Measurements from ENCODE around the gene LRRC15. TPM values are rescaled to one million over a fixed set of nuclear protein-coding genes. Genes with fewer than 3 reads are reported as not detected.

LRRC15 gene
- polyA plus RNA-seq, 4 donors: 0.04 to 0.11 TPM; not detected in 2

DNA sequence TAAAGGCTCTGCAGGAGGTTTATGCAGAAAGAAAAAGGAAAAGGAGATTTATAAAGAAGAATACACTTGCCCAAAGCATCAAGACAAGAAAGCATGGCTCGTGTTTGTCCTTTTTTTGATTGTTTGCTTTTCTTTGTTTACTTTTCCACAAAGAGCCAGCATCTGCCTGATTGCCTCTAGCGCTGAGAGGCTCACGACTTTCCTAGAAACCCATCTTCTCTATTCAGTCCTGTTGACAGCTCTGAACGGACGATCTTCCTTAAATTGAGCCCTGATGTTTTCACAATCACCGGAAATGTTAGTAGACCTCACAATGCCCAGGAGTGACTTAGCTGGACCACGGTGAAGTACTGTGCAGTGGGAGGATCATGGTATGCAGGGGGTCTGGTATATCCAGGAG lies 17.1 kb upstream of the LRRC15 start:
- no peak for DNase-seq (ENCODE audit: low read depth in 4 of 4, low spot score in 2 of 4)

DNA sequence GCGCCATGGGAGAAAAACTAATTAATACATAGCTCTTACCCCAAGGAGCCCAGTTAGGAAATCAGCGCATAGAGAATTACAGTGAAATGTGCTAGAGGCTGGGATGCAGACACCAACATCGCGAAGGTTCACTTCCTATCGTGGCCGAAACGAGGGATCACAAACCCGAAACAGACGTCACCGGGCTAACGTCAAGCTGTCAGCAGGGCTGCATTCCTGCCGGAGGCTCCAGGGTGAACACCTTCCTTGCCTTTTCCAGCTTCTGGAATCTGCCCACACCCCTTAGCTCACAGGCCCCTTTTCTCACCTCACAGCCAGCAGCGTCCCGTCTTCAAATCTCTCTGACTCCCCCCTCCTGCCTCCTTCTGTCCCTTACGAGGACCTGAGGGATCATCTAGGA lies 16.5 kb upstream of the LRRC15 start:
- no peak for DNase-seq (ENCODE audit: low read depth in 4 of 4, low spot score in 2 of 4)

DNA sequence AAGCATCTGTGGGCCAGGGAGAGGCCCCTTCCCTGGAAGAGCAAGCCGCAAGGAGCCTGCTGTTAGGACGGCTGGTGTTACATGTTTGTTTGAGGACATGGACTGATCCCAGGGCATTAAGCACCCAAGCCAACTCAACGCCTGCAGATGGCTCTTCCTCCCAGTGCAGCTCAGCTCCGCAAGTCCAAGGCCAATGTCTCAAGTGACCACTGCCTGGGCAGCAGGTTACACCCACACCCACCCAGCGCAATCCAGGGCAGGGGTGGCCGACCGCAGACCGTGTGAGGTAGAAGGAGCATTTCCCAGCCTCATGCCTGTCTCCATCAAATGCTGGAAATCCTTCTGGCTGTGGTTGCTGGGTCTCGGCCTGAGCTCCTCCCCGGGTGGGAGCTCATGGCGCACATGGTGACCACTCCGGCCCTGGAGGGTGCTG lies 15.0 kb upstream of the LRRC15 start:
- no peak for DNase-seq (ENCODE audit: low read depth in 4 of 4, low spot score in 2 of 4)

DNA sequence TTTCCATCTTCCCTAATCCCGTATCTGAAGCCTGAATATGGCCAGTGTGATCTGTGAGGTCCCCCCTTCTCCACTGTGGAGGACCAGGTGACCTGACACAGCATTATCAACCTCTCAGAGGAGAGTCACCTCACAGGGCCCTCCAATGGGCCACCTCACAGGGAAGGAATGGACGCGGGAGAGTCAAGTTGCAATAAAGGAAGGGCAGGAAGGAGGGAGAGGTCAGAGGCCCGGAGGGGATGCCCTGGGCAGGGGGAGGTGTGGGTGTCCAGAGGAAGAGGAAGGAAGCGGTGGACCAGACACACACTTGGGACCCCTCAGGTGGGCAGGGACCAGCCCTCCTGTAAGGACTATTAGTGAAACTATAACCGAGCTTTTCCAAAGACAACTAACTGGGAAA lies 14.6 kb upstream of the LRRC15 start:
- no peak for DNase-seq (ENCODE audit: low read depth in 4 of 4, low spot score in 2 of 4)

DNA sequence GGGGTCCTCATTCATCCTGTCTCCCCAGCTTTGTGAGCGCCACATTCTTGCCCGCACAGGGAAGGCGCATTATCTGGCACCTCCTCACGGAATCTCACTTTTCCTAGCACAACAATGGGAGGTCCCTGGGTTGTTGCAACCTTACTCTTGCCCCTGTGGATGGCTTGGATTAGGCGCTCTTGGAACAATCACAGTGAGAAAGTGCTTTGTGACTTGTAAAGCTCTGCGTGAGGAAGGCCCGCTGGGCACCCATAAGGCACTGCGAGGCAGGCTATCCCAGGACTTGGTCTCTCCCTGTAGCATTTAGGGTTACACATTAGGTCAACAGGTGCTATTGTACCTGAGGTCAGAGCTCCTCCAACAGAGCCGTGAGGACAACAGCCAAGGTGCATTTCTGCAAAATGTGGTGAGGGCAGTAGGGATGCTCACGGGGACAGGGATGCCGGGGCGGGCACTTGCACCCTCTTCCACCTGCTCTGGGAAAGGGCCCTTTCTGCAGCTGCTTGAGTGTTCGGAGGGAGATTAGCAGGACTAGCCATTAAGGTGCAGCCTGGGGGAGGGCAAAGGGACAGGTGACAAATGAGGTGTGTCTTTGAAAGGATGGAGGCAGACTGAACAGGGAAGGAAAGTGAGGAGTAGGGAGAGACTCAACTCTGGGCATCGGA lies 13.9 kb upstream of the LRRC15 start:
- DNase-seq (ENCODE audit: low read depth in 4 of 4, low spot score in 2 of 4): no peak

DNA sequence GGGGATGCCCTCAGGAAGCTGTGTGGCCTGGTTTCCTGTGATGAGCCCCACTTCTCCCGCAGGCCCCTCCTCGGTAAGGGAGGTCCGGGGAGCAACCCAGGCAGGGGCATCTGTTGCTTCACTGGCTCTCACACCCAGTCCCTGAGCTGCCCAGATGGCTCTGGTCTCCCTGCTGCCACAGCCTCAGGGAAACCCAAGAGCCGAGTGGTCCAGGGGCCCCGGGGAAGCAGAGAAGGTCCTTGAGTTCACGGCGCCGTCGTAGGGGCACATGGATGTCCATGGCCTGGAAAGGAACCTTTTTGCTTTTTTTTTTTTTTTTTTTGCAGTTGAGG lies 13.3 kb upstream of the LRRC15 start:
- DNase-seq (ENCODE audit: low read depth in 4 of 4, low spot score in 2 of 4): no peak

DNA sequence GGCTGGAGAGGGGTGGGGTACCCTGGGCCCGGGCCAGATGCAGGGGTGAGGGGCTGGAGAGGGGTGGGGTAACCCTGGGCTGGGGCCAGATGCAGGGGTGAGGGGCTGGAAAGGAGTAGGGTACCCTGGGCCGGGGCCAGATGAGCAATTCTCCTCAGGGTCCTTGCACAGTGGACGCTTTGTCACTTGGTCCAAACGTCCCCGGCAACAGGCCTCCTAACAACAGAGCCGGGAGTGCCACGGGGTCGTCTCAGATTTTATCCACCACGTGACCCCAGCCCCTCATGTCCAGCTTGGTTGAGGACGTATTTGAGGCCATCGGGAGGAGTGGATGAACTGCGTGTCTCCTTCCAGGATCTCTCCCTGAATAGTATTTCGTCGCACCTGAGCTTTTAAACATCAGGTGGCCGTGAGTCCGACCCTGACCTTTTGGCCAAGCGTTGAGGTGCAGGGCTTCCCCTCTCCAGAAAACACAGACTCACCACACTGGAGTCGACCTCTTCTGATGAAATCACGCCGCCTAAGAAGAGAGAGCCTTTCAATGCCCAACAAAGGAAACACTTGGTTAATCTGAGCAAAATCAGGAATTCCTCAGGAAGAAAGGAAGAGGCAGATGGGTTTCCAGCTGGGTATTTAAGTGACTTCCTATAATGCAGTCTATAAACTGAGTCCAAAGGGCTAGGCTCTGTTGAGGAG lies 12.8 kb upstream of the LRRC15 start:
- DNase-seq (ENCODE audit: low read depth in 4 of 4, low spot score in 2 of 4): no peak

DNA sequence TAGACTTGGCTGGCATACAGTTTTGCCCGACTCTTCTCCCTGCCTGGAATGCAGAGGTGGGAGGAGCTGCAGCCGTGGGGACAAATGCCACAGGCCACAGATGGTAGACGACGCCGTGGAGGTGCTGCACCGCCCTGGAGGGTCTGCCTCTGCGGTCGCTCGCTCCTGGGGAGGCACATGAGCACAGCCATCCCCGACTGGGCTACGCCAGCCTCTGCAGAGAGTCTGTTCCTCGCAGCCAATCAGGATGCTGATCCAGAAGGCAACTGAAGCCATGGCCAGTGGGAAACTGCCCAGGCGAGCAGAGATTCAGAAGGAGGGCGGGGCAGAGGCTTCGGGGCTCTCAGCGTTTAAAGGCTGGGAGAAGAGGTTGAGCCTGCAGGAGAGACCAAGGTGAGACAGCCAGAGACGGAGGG lies 11.9 kb upstream of the LRRC15 start:
- no peak for DNase-seq (ENCODE audit: low read depth in 4 of 4, low spot score in 2 of 4)

DNA sequence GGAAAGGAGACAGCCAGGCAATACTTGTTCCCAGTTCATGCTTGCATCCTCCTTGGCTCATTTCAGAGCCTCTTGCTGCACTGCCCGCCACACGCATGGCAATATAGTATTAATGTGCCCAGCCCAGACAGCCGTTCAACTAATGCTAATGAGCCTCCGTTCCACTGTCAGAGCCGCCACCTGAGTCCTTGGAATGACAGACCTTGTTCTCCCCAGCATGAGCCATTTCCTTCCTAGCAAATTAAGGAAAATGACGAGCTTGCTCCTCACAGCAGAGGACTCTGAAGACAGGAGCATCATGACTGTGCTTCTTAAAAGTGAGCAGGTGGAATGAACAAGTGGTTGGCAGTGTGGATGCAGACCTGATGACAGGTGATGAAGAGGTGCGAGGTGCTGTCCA lies 10.8 kb upstream of the LRRC15 start:
- DNase-seq (ENCODE audit: low read depth in 4 of 4, low spot score in 2 of 4): no peak

DNA sequence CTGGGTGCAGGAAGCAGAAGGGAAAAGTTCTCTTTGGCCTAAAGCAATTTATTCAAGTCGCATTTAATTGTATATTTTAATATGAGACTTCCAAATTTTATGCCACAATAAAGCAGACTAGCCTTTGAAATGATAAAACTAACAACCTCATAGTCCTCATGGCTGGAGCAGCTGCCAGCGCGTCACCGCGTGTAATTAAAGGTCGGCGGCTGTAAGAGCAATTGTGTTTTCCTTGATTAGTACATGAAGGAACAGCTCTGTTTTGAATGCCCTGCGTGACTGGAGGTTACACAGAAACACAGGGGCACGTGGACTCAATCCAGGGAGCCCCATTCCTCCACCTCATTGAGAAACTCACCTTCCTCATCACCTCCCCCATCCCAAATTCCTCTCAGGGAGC lies 10.1 kb upstream of the LRRC15 start:
- DNase-seq (ENCODE audit: low read depth in 4 of 4, low spot score in 2 of 4): no peak

DNA sequence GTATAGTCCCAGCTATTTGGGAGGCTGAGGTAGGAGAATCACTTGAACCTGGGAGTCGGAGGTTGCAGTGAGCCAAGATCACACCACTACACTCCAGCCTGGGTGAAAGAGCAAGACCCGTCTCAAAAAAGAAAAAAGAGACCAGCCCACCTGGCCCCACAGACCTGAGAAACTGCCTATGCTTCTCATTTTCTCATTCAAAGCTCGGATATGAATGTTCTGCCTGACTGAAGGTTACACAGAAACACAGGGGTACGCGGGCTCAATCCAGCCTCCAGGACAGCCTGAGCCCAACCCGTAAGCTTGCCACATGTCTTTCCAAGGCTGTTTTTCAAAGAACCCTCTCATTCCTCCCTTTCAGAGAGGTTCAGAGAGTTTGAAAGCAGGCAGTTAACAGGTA lies 9.7 kb upstream of the LRRC15 start:
- no peak for DNase-seq (ENCODE audit: low read depth in 4 of 4, low spot score in 2 of 4)

DNA sequence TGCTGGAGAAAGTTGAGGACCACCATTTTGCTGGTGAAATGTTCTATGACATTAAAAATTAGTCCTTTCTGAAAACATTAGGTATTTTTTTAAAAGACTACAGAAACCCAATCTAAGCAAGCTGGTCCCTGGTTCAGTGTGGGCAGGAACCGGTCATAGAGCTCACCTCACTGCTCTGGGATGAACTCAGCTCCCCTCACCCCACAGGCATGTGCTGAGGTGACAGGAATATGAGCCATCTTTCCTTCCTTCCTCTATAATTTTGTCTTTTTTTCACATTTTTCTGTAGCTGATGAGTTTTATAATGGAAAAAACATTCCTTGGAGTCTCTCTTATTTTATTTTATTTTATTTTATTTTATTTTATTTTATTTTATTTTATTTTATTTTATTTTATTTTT lies 8.2 kb upstream of the LRRC15 start:
- DNase-seq (ENCODE audit: low read depth in 4 of 4, low spot score in 2 of 4): no peak

DNA sequence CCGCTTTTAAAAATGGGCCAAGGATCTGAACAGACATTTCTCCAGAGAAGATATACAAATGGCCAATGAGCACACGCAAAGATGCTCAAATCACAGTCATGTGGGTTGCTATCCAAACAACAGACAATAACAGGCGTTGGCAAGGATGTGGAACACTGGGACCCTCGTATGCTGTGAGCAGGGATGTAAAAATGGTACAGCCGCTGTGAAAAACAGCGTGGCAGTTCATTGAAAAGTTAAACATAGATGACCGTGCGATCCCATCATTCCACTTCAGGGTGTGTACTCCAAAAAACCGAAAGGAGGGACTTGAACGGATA lies 6.7 kb upstream of the LRRC15 start:
- DNase-seq (ENCODE audit: low read depth in 4 of 4, low spot score in 2 of 4): no peak

DNA sequence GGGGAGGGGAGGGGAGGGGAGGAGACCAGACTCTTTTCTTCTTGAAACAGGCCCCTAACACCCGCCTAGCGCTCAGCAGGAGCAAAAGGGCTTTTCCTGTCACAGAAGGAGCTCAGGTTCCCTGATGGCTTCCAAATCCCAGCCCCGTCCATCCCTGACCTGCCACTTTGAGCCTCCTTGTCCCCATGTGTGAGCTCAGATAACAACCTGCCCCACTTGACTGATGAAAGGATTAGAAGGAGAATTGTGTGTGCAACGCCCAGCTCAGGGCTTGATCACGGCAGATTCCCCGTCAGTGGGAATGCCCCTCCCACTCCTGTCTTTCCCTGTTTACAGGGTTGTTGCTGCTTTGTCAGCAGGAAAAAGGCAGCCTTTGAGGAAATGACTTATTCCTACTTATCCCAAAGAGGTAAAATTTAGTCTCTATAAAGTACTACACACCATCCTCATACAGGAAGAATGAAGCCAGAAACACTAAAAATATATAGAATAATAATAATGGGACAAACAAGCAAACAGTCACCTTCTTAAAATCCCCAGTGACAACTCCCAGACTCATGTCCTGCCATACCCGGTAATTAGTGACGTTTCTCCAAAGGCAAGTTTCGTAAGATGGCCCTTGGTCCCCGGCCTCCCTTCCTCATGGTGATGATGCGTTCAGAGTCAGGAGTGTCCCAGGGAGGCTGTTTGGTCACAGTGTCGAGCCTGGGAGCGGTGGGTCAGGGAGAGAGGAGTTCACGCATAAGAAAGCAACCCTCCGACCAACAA lies 6.1 kb upstream of the LRRC15 start:
- no peak for DNase-seq (ENCODE audit: low read depth in 4 of 4, low spot score in 2 of 4)

DNA sequence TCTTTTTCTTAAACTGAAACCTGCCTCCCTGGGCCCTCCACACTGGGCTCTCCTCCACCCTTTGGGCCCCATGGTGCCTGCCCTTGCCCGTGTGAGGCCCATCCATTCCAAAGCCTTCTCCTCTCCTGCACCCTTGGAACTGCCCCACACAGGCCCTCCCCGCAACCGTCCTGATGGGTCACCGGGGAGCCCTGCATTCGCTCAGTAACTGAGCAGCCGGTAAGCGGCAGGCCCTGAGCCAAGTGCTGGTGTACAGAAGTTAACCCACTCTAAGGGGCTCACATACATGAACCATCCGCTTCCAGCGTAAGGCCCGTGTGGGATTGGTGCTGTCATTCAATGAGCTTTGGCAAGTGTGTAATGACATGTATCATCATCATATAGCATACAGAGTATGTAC lies 5.4 kb upstream of the LRRC15 start:
- no peak for DNase-seq (ENCODE audit: low read depth in 4 of 4, low spot score in 2 of 4)

DNA sequence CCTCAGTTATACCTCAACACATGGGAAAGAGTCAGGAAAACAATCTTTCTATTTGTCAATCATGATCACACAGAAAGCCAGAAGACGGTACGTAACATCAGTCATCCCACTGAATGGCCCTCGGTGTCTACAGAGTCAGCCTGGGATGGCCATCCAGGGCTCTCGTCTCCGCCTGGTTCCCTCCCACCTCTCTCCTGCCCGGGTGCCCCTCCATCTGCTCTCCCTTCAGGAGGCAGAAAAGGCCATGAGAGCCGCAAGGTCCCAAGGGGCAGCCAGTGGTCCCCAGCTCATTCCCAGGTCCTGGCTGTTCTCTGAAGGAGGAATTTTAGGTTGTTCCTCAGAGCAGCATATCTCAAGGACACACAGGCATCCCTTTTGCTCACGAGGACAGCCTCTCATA lies 4.4 kb upstream of the LRRC15 start:
- no peak for DNase-seq (ENCODE audit: low read depth in 4 of 4, low spot score in 2 of 4)

DNA sequence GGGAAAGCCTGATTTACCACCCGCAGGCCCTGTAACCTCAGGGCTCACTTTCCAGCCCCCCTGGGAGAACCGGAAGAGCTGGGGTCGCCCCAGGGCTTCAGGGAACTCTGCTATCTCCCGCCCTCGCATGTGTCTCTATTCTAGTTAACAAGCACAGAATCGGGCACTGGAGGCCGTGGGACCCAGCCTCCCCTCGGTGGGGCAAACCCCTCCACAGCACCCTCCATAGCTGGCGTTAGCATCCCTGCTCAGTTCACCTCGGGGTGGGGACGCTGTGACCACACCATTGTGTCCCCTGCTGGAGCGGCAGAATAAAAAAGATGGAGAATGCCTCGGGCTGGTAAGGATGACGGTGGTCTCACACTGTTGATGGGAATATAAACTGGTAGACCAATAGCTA lies 3.5 kb upstream of the LRRC15 start:
- no peak for DNase-seq (ENCODE audit: low read depth in 4 of 4, low spot score in 2 of 4)

DNA sequence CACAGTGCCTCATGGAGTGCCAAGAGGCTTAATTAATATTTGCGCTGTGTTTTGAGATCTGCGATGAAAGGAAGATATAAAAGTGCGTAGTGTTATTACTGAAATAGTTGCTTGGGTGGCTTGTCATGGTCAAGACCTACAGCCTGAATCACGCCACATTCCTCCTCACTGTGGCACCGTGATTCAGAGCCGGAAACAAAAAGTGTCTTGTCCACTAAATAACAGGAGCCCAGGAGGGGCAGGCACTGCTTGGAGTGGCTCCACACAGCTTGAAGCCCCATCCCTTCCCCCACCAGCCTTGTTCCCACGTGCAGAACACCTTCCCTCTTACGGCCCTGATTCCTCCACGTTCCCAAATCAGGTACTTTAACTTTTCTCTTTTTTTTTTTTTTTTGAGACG lies 1.2 kb upstream of the LRRC15 start:
- no peak for DNase-seq (ENCODE audit: low read depth in 4 of 4, low spot score in 2 of 4)

DNA sequence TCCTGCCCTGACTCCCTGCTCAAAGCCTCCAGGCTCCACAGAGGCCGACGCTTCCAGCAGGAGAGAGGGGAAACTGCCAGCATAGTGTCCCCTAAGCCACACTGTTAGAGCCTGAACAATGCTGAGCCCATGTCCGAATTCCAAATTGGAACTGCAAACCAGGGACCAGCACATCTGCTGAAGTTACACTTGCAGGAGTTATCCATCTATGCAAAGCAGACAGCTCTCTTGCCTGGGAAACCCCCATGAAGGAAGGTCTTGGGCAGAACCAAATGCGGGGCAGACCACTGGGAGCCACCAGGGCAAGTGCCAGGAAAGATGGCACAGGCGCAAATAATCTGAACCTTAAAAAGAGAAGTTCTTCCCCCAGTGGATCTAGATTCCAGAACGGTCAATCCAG lies 625 bp downstream of the LRRC15 start:
- DNase-seq (ENCODE audit: low read depth in 4 of 4, low spot score in 2 of 4): no peak

DNA sequence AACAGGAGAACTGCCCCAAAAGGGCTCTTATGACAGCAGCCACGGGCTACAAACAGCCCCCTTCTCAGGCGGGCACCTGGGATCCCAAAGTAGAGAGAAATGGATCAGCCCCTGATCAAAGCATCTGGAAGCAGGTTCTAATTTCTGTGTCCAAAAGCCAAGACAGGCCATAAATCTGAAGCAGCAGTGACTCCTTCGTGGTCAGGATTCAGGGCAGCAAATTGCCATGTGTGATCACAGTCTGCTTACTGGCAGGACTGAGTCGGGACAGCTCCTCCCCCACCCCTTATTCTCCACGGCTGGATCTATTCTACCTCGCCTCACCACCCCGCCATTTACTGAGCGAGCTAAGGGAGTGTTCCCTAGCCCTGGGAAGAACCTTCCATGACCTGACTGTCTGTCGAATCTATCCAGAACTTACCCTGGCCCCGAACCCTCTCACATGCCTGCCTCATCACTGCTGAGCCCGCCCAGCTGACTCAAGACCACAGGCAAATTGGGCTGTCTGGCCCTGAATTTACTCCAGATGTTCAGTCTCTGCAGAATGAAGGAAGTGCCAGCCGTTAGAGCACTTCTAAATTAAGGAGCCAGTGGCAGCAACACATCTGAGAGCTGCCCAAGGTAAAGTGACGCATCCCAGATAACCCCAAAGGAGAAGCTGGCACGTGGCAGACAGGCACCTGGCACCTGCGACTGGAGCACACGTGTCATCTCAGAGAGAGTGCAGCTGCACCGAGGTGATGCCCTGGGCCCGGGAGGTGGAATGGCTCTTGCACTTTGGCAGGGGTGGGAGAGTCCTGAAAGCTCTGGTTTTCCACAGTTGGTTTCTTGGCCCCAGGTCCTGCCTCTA lies 1.3 kb downstream of the LRRC15 start:
- DNase-seq (ENCODE audit: low read depth in 4 of 4, low spot score in 2 of 4): no peak

DNA sequence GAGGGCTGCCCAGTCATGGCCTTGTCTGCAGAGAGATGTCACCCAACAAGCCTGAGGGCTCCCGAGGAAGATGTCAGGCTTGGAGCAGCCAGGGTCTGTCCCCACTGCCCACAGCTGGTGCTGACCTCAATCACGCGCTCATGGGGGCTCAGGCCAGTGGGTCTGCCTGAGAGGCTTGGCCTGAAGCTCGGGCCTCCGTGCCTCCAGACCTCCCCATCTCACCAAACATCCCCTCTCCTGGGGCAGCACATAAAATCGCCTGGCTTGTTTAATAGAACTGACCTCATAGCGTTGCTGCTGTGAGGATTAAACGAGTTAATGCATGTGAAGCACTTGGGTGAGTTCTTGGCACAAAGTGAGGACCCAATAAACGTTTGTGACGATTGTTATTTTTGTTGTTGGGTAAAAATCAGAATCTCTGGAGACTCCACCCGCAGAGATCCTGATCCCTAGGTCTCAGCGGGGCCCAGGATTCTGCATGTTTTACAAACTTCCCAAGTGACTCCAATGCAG lies 3.5 kb downstream of the LRRC15 start:
- DNase-seq (ENCODE audit: low read depth in 4 of 4, low spot score in 2 of 4): no peak

Data from left renal cortex interstitium (tissue), 4 donors.